ENCODE measurements around the gene GCN1.

GCN1 gene

GRCh38 chr12:120090626-120091295, 103.8 kb downstream of the GCN1 start:
- CTCF ChIA-PET, result interaction anchor here (0.6 to 1.2 kb wide), 2 partner anchors 8 to 34 kb away, joined by 3 read pairs; no protein-coding TSS in a partner anchor

GRCh38 chr12:120090206-120090605, 104.3 kb downstream of the GCN1 start:
- POLR2A ChIA-PET, result interaction anchor here (0.6 kb wide), 1 partner anchor 30 kb away, joined by 6 read pairs; no protein-coding TSS in a partner anchor
- no peak overlapping the region for H3K27ac ChIP-seq (ENCODE audit: extremely low read depth, low read depth, low read length)
- CTCF ChIA-PET, result no interaction called here

More at GRCh38 chr12:120090626-120091295, 103.8 kb downstream of the GCN1 start:
- no peaks in the 10 kb centered on the region for H3K9me3 ChIP-seq (ENCODE audit: control insufficient read depth, insufficient read depth, low read depth, low read length)
- peaks cover 8% of the 10 kb centered on the region; the same call in 1 of the 2 replicates for H3K4me1 ChIP-seq (ENCODE audit: control insufficient read depth, insufficient read depth, low read length)
- H3K4me3 ChIP-seq (ENCODE audit: low read depth, low read length), result no peak overlapping the region
- H3K36me3 ChIP-seq (ENCODE audit: control insufficient read depth in 2 of 2, insufficient read depth in 1 of 2, low read length in 2 of 2), result peaks cover 0 to 18% of the 10 kb centered on the region in 2 experiments; a peak in 1 of 3 replicates
- no peak for TF ChIP-seq ZNF785 (tag by site-specific recombination; IDR thresholded peaks at IDR 0.05)
- peak; percentile 45; the same call in 1 of the 2 replicates for TF ChIP-seq ZIC2 (tag by site-specific recombination; IDR thresholded peaks at IDR 0.05)
- TF ChIP-seq ZBTB6 (tag by site-specific recombination; IDR thresholded peaks at IDR 0.05), result no peak
- no peak for TF ChIP-seq YY1 (tag by site-specific recombination; IDR thresholded peaks at IDR 0.05)
- TF ChIP-seq ZNF341 (tag by site-specific recombination; IDR thresholded peaks at IDR 0.05; ENCODE audit: low read depth), result peak; percentile 62
- TF ChIP-seq ZNF391 (tag by site-specific recombination; IDR thresholded peaks at IDR 0.05; ENCODE audit: borderline replicate concordance, low read depth), result no peak
- TF ChIP-seq ZSCAN4 (tag by site-specific recombination; IDR thresholded peaks at IDR 0.05), result no peak
- no peak for TF ChIP-seq GLI4 (tag by site-specific recombination; IDR thresholded peaks at IDR 0.05)
- TF ChIP-seq TSHZ1 (tag by site-specific recombination; IDR thresholded peaks at IDR 0.05; ENCODE audit: borderline replicate concordance), result no peak
- POLR2A ChIA-PET, result interaction anchor here (0.6 kb wide), 1 partner anchor 582 kb away, joined by 3 read pairs; no protein-coding TSS in a partner anchor
- no peak overlapping the region for H3K27ac ChIP-seq (ENCODE audit: extremely low read depth, low read depth, low read length)

GRCh38 chr12:120089796-120090195, 104.7 kb downstream of the GCN1 start:
- ChIA-PET CTCF (no interaction called here), POLR2A (interaction anchor here (0.6 kb wide), 1 partner anchor 30 kb away, joined by 6 read pairs; no protein-coding TSS in a partner anchor)
- TF ChIP-seq KLF10 (tag by site-specific recombination; IDR thresholded peaks at IDR 0.05) (no peak), GLIS1 (tag by site-specific recombination; IDR thresholded peaks at IDR 0.05) (no peak), SCRT1 (tag by site-specific recombination; IDR thresholded peaks at IDR 0.05; ENCODE audit: borderline replicate concordance) (no peak), ZNF518A (tag by site-specific recombination; conservative IDR thresholded peaks at IDR 0.05; ENCODE audit: low read depth) (no peak), WT1 (tag by site-specific recombination; IDR thresholded peaks at IDR 0.05) (no peak), ZNF610 (tag by site-specific recombination; IDR thresholded peaks at IDR 0.05; ENCODE audit: borderline replicate concordance) (no peak), ZNF76 (tag by site-specific recombination; IDR thresholded peaks at IDR 0.05; ENCODE audit: borderline replicate concordance, low read depth) (no peak), IKZF3 (tag by site-specific recombination; IDR thresholded peaks at IDR 0.05) (no peak), OSR2 (tag by site-specific recombination; IDR thresholded peaks at IDR 0.05) (no peak), ZNF157 (tag by site-specific recombination; IDR thresholded peaks at IDR 0.05) (no peak)
- Histone ChIP-seq H3K4me1 (ENCODE audit: control insufficient read depth, insufficient read depth, low read length) (peaks cover 8% of the 10 kb centered on the region; the same call in 1 of the 2 replicates), H3K9me3 (ENCODE audit: control insufficient read depth, insufficient read depth, low read depth, low read length) (no peaks in the 10 kb centered on the region), H3K4me3 (ENCODE audit: low read depth, low read length) (no peak overlapping the region), H3K27ac (ENCODE audit: extremely low read depth, low read depth, low read length) (no peak overlapping the region), H3K36me3 (ENCODE audit: control insufficient read depth in 2 of 2, insufficient read depth in 1 of 2, low read length in 2 of 2) (peaks cover 0 to 17% of the 10 kb centered on the region in 2 experiments; a peak in 1 of 3 replicates)

More at GRCh38 chr12:120090206-120090605, 104.3 kb downstream of the GCN1 start:
- peaks cover 8% of the 10 kb centered on the region; the same call in 1 of the 2 replicates for H3K4me1 ChIP-seq (ENCODE audit: control insufficient read depth, insufficient read depth, low read length)
- peaks cover 0 to 18% of the 10 kb centered on the region in 2 experiments; a peak in 1 of 3 replicates for H3K36me3 ChIP-seq (ENCODE audit: control insufficient read depth in 2 of 2, insufficient read depth in 1 of 2, low read length in 2 of 2)
- TF ChIP-seq ZNF501 (tag by site-specific recombination; IDR thresholded peaks at IDR 0.05), result no peak
- TF ChIP-seq ZNF664 (tag by site-specific recombination; IDR thresholded peaks at IDR 0.05), result no peak
- no peak overlapping the region for H3K4me3 ChIP-seq (ENCODE audit: low read depth, low read length)
- H3K9me3 ChIP-seq (ENCODE audit: control insufficient read depth, insufficient read depth, low read depth, low read length), result no peaks in the 10 kb centered on the region
